Measurements from ENCODE around the gene TRIM15. TPM values are rescaled to one million over a fixed set of nuclear protein-coding genes. Genes with fewer than 3 reads are reported as not detected.
A peak's percentile ranks its signal among the peaks of the same experiment; 100 is the strongest.

The TRIM15 gene
- total and polyA plus RNA-seq, 9 of the 15 experiments (the other 6 are each of a cell fraction or from before 2014, with no cell fraction given) = 0.06 to 2.6 (median 0.83) TPM

GRCh38 chr6:30169658-30170614 is 6.6 kb downstream of the TRIM15 start:
- DNase-seq (ENCODE audit: extremely low read depth in 1 of 4, low spot score in 3 of 4) = peak; percentile 59 to 73 (median 65)
- ChIA-PET POLR2A (interaction anchor here (0.6 kb wide), 1 partner anchor 17 kb away, joined by 3 read pairs; no protein-coding TSS in a partner anchor), CTCF (ENCODE audit: low intra/inter-chr PET ratio) (interaction anchor here (0.6 to 2.6 kb wide), 8 partner anchors 18 to 1372 kb away, joined by 3 to 14 read pairs (median 3); no protein-coding TSS in a partner anchor)
- intact Hi-C loops (cut with micrococcal nuclease) (loop anchor here (1.0 to 2.0 kb wide), 3 partner anchors 39 to 321 kb away; no protein-coding TSS in a partner anchor), in situ Hi-C loops (cut with MboI) (loop anchor here (5.0 kb wide), 1 partner anchor 323 kb away; no protein-coding TSS in a partner anchor)
- Histone ChIP-seq H3K9ac (ENCODE audit: insufficient read depth in 1 of 2, low read depth in 2 of 2, low read length in 2 of 2) (no peak overlapping the region), H3K9me3 (replicated peaks; ENCODE audit: control insufficient read depth, insufficient read depth, low read depth, low read length) (no peaks in the 10 kb centered on the region), H3K27me3 (ENCODE audit: control insufficient read depth in 2 of 2, insufficient read depth in 2 of 2, low read length in 2 of 2) (peaks cover 10 to 27% of the 10 kb centered on the region in 2 experiments), H3K79me2 (ENCODE audit: control insufficient read depth, insufficient read depth, low read length) (no peaks in the 10 kb centered on the region), H3K9me1 (ENCODE audit: control insufficient read depth, insufficient read depth, low read length) (no peaks in the 10 kb centered on the region), H3K4me1 (replicated peaks in 1 of 2; ENCODE audit: control insufficient read depth in 2 of 2, insufficient read depth in 2 of 2, low read length in 2 of 2) (peaks cover 0 to 8% of the 10 kb centered on the region in 2 experiments; a peak in 1 of 5 replicates), H3K27ac (ENCODE audit: extremely low read depth, low read depth, low read length) (no peak overlapping the region), H3K4me2 (ENCODE audit: insufficient read depth, low read length) (no peak overlapping the region), H4K20me1 (replicated peaks; ENCODE audit: control insufficient read depth, insufficient read depth, low read length) (no peaks in the 10 kb centered on the region), H3K36me3 (ENCODE audit: control insufficient read depth, insufficient read depth, low read length) (no peaks in the 10 kb centered on the region), H2AFZ (ENCODE audit: low read depth, low read length) (no peak overlapping the region), H3K4me3 (no peak overlapping the region)
- BruUV-seq (replicated peaks) = no TSS peak
- 9% methylated on average over 7 of the region's 7 CpGs for WGBS (ENCODE audit: insufficient coverage, low coverage, missing lambda C conversion rate)
- peak; percentile 97 for ATAC-seq
- peak; percentile 91 for FAIRE-seq
- TF ChIP-seq ZNF561 (CRISPR knock-in tag; conservative IDR thresholded peaks at IDR 0.05) = no peak
- no peak for TF ChIP-seq ZSCAN29 (IDR thresholded peaks at IDR 0.05)
- TF ChIP-seq ZSCAN32 (CRISPR knock-in tag; IDR thresholded peaks at IDR 0.05) = no peak
- TF ChIP-seq ZNF584 (CRISPR knock-in tag; IDR thresholded peaks at IDR 0.05; ENCODE audit: low read depth) = no peak
- peak; percentile 7; the same call in 1 of the 2 replicates for TF ChIP-seq KLF16 (IDR thresholded peaks at IDR 0.05)
- no peak for TF ChIP-seq RBM22 (IDR thresholded peaks at IDR 0.05; ENCODE audit: low read depth, low read length, poor library complexity, severe bottlenecking)
- TF ChIP-seq ZBTB40 (IDR thresholded peaks at IDR 0.05) = no peak
- TF ChIP-seq ZBTB40 (CRISPR knock-in tag; IDR thresholded peaks at IDR 0.05) = no peak
- no peak for TF ChIP-seq EGR1 (conservative IDR thresholded peaks at IDR 0.05)
- no peak for TF ChIP-seq GABPA (tag; conservative IDR thresholded peaks at IDR 0.05; ENCODE audit: low read depth)

All from K562 (cell line).